T-helper 2 cell (primary cell): Measurements from ENCODE around the gene FIBP.

ENCODE experiments used
- DNase-seq, 5 experiments: peaks; one replicate each; pipeline versions ENCODE4 v3.0.0 to v3.0.0-alpha.2; 2012 to 2022

FIBP gene

DNA sequence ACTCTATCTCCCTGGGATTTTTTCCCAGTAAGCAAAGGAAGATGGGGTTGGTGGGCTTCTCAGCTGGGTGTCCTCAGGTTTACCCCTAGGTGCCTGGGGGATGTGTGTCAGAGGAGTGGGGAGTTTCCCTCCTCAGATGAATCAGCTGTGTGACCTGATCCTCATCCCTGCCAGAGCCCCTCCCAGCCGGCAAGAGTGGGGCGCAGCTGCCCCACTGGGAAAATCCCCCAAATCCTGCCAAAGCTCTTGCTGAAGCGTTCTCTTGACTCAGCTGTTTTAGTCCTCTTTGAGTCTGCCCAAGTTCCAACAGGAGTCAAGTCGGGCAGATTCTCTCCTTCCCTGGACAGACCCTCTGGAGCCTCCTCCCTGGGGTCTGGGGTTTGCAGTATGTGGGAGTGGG, 24.6 kb upstream of the FIBP start:
- no peak for DNase-seq

DNA sequence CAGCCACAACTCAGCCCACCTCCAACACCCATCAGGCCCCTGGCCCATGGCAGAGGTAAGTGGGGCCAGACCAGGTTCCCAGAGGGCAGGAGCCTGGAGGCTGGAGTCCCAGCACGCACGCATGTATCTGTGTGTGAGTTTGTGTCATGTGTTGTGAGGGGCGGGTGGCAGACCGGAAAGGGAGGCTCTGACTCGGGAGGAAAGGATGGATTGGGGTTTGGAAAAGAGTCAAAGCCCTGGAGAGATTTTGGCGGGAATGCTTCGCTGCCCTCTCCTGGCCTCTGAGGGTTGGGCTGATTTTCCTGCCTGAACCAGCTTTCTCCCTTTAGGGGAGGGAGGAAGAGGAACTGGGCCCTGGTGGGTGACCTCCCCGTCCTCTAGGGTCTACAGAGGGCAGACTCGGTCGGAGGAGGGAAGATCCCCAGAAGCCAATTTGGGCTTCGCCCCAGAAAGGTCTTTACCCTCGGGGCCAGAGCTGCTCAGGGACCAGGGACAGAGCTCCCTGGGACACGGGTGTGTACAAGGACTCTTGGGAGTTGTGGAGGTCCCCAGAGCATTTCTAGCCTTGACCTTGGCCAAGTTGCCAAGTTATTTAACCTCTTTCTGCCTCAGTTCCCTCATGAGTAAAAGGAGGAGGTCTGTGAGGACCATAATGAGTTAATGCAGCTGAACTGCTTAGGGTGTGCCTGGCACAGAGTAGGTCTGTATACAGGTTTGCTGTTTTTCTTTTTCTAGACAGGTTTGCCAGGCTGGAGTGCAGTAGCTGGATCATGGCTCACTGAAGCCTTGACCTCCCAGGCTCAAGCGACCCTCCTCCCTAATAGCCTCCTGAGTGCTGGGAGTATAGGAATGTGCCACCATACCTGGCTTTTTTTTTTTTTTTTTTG, 23.7 kb upstream of the FIBP start:
- DNase-seq = no peak

DNA sequence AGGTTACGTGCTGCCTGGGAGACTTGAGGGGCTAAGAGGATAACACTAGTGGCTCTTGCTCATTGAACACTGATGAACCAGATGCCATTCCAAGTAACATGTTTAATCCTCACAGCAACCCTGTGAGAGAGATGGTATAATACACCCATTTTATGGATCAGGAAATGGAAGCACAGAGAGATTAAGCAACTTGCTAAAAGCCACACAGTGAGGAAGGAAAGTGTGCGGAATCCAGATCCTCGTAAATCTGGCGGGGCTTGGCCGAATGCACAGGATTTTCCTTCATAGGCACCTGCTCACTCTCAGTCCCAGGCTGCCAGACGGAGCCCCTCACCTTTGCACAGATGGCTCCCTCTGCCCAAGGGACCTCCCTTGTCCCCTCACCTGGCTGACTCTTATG, 19.6 kb upstream of the FIBP start:
- DNase-seq = no peak

DNA sequence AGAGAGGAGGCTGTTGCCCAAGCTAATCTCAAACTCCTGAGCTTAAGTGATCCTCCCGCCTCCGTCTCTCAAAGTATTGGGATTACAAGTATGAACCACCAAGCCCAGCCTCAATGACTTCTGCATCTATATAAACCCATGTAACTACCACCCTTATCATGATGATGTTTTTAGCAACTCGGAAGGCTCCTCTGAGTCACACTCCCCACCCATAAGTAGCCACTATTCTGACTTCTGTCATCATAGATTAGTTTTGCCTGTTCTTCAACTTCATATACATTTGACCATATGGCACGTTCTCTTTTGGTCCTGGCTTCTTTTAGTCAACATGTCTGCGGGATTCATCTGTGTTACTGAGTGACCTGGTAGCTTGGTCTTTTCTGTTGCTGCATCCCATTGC, 18.3 kb upstream of the FIBP start:
- no peak for DNase-seq

- no peak for DNase-seq
These were observed 15.4 kb upstream of the FIBP start for GRCh38 chr11:65903715-65904114.

- no peak for DNase-seq
These were observed 14.8 kb upstream of the FIBP start for GRCh38 chr11:65903068-65903481.

- DNase-seq = no peak
These were observed 12.6 kb upstream of the FIBP start for GRCh38 chr11:65900899-65901180.

DNA sequence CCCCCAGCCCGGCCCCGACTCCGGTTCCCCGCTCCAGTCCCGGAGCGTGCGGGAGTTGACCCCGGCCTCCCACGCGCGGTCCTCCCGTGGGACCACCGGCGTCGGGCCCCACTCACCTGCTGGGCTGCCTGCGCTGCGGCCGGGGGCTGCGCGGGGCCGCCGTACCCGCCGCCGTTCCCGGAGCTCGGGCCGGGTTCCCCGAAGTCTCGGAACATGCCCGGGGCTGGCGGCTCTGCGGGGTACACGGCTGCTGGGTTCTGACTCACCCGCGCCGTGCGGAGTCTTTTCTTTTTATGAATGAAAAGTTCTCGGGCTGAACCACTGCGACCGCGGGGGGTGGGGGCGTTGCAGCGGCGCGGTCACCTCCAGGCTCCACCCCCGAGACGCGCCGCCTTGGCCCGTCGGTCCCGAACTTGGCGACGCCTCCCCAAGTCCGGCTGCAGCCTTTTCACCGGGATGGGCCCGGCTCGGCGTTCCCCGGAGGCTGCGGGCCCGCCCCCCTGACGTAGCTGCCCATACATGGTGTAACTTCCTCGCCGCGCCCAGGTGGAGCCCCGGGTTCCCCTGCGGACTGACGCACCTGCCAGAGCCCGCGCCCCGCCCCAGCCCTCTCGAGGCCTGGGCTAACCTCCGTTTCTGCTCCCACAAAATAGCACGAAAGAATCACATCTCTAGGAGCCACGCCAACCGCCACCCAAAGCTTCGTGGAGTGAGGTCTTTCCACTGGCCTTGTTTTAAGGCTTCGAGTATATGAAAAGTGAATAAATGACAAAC, 12.0 kb upstream of the FIBP start, which contains the start of gene FOSL1:
FOSL1 (minus strand) TSS at position 264 of the 774 bp plus-strand sequence; CDS start at position 215, 49 bp downstream.
- peak; percentile 89 to 95 (median 93) for DNase-seq

GRCh38 chr11:65899356-65900124, 11.3 kb upstream of the FIBP start:
- peak in 3 of 5 experiments; percentile 36 to 66 (median 57) for DNase-seq

DNA sequence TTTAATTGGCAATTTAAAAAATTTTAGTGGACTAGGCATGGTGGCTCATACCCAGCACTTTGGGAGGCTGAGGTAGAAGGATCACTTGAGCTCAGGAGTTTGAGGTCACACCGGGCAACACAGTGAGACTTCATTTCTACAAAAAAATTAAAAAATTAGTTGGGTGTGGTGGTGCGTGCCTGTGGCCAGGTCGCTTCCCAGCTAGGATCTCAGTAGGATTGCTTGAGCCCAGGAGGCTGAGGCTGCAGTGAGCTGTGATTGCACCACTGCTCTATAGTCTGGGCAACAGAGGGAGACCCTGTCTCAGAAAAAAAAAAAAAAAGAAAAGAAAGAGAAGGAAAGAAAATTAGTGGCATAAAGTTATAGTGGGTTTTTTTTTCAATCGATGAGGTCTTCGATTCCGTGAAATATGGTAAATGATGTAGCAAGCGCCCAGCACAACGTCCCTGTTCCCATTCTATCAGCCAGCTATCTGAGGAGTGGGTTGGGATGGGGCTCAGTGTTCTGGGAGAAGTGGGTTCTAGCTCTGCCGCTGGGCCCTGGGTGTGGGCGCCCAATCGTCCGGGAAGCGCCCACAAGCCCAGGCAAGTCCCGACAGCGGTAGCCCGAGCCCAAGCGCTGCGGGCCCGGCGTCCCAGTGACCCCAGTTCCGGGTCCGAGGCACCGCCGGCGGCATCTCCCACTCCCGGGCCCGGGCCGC, 10.5 kb upstream of the FIBP start:
- no peak for DNase-seq

GRCh38 chr11:65897020-65897471, 8.8 kb upstream of the FIBP start:
- DNase-seq = peak in 1 of 5 experiments; percentile 44

GRCh38 chr11:65896034-65896999, 8.0 kb upstream of the FIBP start:
- no peak for DNase-seq

- no peak for DNase-seq
These were observed 7.3 kb upstream of the FIBP start for GRCh38 chr11:65895482-65895981.

DNA sequence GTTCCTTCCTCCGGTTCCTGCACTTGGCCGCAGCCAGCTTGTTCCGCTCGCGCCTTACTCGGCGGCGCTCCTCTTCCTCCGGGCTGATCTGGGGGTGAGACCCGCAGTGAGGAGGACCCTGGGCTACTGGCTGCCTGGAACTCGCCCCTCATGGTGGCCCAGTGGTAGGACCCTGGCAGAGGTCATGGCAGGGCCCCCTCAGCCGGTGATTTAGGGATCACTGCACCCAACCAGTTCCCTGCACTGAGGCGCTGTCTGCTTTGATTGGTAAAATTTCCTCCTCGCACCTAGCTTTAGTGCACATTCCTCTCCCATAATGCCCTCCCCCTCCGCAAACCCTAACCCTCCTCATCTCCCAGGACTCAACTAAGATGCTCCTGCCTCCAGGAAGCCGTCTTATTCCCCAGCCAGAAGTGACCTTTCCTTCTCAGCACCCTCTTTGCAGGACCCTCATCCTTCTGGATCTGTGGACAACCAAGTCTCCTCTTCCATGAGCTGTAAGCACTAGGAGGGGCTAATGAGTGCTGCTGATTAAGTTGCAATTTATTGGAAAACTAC, 5.8 kb upstream of the FIBP start:
- peak in 1 of 5 experiments; percentile 72 for DNase-seq

DNA sequence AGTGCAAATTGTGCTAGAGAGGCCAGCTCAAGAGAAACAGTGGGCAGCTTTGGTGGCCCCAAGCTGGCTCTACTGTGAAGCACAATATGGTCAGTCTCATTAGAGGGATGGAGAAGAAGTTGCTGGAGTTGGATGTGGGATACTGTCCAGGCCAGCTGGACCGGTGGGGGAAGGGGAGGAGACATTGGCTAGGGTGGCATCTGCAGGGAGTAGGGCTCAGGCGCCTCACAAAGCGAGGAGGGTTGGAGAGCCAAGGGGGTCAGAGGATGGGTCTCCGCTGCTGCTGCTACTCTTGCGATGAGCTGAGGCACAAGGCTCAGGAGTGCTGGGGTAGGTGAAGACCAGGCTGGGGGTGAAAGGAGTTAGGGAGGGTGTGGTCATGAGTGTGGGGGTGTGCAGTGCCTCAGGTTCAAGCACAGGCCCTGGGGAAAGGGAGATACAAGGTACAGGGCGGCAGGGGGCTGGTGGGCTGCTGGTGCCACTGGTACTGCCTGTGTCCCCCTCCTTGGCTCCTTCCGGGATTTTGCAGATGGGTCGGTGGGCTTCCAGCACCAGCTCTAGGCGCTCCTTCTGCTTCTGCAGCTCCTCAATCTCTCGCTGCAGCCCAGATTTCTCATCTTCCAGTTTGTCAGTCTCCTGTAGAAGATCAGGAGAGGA, 4.5 kb upstream of the FIBP start:
- no peak for DNase-seq

GRCh38 chr11:65892137-65892540, 3.9 kb upstream of the FIBP start:
- DNase-seq = peak in 1 of 5 experiments; percentile 58

GRCh38 chr11:65891219-65892136, 3.2 kb upstream of the FIBP start:
- peak in 1 of 5 experiments; percentile 46 for DNase-seq

GRCh38 chr11:65890324-65891218, 2.3 kb upstream of the FIBP start, which contains the start of gene CCDC85B:
CCDC85B (plus strand) TSS chr11:65890673; CDS start chr11:65890784, 111 bp downstream.
- DNase-seq = peak; percentile 96 to 98 (median 97)
